Measurements from ENCODE around the gene GRIP2. TPM values are rescaled to one million over a fixed set of nuclear protein-coding genes. Genes with fewer than 3 reads are reported as not detected.

GRIP2 gene
- total RNA-seq, 1 experiment from 2014 or later = not detected

- no peak overlapping the region for H3K9ac ChIP-seq (ENCODE audit: low read length)
- no peaks in the 10 kb centered on the region; the same call in 1 of the 2 replicates for H4K20me1 ChIP-seq (ENCODE audit: insufficient read depth, low read depth, low read length)
- H3K4me2 ChIP-seq (ENCODE audit: low read depth, low read length, poor library complexity, severe bottlenecking) = no peak overlapping the region
- no peak overlapping the region for H2AFZ ChIP-seq (ENCODE audit: low read length)
- H3K79me2 ChIP-seq (ENCODE audit: low read length) = no peaks in the 10 kb centered on the region
- no peaks in the 10 kb centered on the region for H3K9me2 ChIP-seq (replicated peaks; ENCODE audit: insufficient read depth, low read length)
- no peaks in the 10 kb centered on the region for H3K4me1 ChIP-seq (ENCODE audit: low read length)
- no peak for DNase-seq
- no peak overlapping the region for H3K4me3 ChIP-seq (ENCODE audit: low read length)
- no peaks in the 10 kb centered on the region for H3K9me3 ChIP-seq (ENCODE audit: low read length)
- no peak overlapping the region for H3K27ac ChIP-seq (ENCODE audit: low read length)
- no peaks in the 10 kb centered on the region for H3K27me3 ChIP-seq (ENCODE audit: low read length)
- peaks cover 24% of the 10 kb centered on the region; the same call in 1 of the 2 replicates for H3K36me3 ChIP-seq (ENCODE audit: insufficient read depth, low read length)
Measured at GRCh38 chr3:14452740-14453710, 87.1 kb downstream of the GRIP2 start.

DNA sequence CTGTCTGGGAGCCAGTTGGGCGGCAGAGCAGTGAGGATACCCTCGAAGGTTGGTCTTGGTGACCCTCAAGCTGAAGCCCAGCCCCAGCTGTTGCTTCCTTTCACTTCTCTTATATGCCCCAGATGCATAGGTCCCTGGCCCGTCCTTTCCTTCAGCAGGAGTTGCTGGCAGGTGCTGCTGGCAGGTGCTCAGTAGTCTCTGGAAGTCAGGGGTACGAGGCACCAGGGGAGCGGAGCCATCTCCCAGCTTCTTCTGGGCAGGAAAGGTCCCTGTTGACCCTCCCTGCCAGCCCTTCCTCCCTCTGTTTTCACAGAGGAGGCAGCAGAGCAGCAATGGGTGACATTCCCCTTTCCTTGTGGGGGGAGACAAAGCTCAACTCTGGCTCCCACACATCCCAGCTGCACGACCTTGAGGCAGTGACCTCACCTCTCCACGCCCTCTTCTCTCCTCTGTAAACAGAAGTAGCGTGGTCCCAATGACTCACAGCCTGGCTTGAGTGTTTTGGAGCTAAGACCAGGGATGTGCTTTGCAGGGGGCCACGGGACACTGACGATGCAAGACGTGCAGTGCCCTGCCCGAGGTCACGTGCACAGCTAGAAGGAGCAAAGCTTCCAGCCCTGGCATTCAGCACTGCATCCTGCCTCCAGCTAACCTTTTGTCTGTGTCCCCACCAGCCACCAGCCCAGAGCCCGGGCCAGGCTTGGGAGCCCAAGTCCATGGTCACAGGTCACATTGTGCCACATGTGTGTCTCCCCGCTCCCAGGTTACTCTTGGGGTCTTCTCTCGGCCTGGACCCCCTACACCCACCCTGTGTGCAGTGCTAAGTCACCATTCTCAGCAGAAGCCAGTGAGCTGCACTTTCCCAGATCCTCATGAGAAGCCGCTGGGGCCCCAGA, 88.0 kb downstream of the GRIP2 start:
- Histone ChIP-seq H3K36me3 (ENCODE audit: insufficient read depth, low read length) (peaks cover 34% of the 10 kb centered on the region; the same call in 1 of the 2 replicates), H3K27ac (ENCODE audit: low read length) (no peak overlapping the region), H3K9ac (ENCODE audit: low read length) (no peak overlapping the region), H3K9me3 (ENCODE audit: low read length) (no peaks in the 10 kb centered on the region), H3K4me2 (ENCODE audit: low read depth, low read length, poor library complexity, severe bottlenecking) (no peak overlapping the region), H3K79me2 (ENCODE audit: low read length) (no peaks in the 10 kb centered on the region), H3K4me1 (ENCODE audit: low read length) (no peaks in the 10 kb centered on the region), H2AFZ (ENCODE audit: low read length) (no peak overlapping the region), H4K20me1 (ENCODE audit: insufficient read depth, low read depth, low read length) (no peaks in the 10 kb centered on the region; the same call in 1 of the 2 replicates), H3K9me2 (replicated peaks; ENCODE audit: insufficient read depth, low read length) (no peaks in the 10 kb centered on the region), H3K27me3 (ENCODE audit: low read length) (no peaks in the 10 kb centered on the region), H3K4me3 (ENCODE audit: low read length) (no peak overlapping the region)
- DNase-seq = no peak

- DNase-seq = no peak
- H3K4me3 ChIP-seq (ENCODE audit: low read length) = no peak overlapping the region
- H3K79me2 ChIP-seq (ENCODE audit: low read length) = no peaks in the 10 kb centered on the region
- H3K9ac ChIP-seq (ENCODE audit: low read length) = no peak overlapping the region
- no peaks in the 10 kb centered on the region for H3K9me2 ChIP-seq (replicated peaks; ENCODE audit: insufficient read depth, low read length)
- H3K4me2 ChIP-seq (ENCODE audit: low read depth, low read length, poor library complexity, severe bottlenecking) = no peak overlapping the region
- H3K27me3 ChIP-seq (ENCODE audit: low read length) = no peaks in the 10 kb centered on the region
- H2AFZ ChIP-seq (ENCODE audit: low read length) = no peak overlapping the region
- H4K20me1 ChIP-seq (ENCODE audit: insufficient read depth, low read depth, low read length) = no peaks in the 10 kb centered on the region; the same call in 1 of the 2 replicates
- H3K27ac ChIP-seq (ENCODE audit: low read length) = no peak overlapping the region
- no peaks in the 10 kb centered on the region for H3K4me1 ChIP-seq (ENCODE audit: low read length)
- peaks cover 44% of the 10 kb centered on the region for H3K36me3 ChIP-seq (ENCODE audit: insufficient read depth, low read length)
- H3K9me3 ChIP-seq (ENCODE audit: low read length) = no peaks in the 10 kb centered on the region
Measured at GRCh38 chr3:14450922-14451606, 89.1 kb downstream of the GRIP2 start.

DNA sequence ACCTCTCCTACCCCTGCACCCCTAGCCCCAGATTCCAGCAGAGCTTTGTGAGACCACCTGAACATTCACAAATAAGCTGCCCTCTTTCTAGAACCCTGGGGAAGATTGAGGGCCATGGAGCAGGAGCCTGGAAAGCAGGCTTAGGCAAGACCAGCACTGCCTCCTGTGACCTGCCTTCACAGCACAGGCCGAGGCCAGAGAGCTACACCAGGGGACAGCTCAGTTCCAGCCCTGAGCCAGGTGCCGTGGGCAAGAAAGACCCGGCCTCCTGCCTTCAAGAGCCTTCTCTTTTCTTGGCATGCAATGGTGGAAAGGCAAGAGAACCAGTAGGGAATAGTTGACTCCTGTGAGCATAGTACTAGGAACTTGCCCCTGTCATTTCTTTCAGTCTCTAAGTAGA, 89.6 kb downstream of the GRIP2 start:
- Histone ChIP-seq H3K27ac (ENCODE audit: low read length) (no peak overlapping the region), H3K4me1 (ENCODE audit: low read length) (no peaks in the 10 kb centered on the region), H3K9me2 (replicated peaks; ENCODE audit: insufficient read depth, low read length) (no peaks in the 10 kb centered on the region), H3K4me2 (ENCODE audit: low read depth, low read length, poor library complexity, severe bottlenecking) (no peak overlapping the region), H2AFZ (ENCODE audit: low read length) (no peak overlapping the region), H4K20me1 (ENCODE audit: insufficient read depth, low read depth, low read length) (no peaks in the 10 kb centered on the region; the same call in 1 of the 2 replicates), H3K4me3 (ENCODE audit: low read length) (no peak overlapping the region), H3K79me2 (ENCODE audit: low read length) (no peaks in the 10 kb centered on the region), H3K9ac (ENCODE audit: low read length) (no peak overlapping the region), H3K27me3 (ENCODE audit: low read length) (no peaks in the 10 kb centered on the region), H3K36me3 (ENCODE audit: insufficient read depth, low read length) (peaks cover 50% of the 10 kb centered on the region), H3K9me3 (ENCODE audit: low read length) (no peaks in the 10 kb centered on the region)
- no peak for DNase-seq

DNA sequence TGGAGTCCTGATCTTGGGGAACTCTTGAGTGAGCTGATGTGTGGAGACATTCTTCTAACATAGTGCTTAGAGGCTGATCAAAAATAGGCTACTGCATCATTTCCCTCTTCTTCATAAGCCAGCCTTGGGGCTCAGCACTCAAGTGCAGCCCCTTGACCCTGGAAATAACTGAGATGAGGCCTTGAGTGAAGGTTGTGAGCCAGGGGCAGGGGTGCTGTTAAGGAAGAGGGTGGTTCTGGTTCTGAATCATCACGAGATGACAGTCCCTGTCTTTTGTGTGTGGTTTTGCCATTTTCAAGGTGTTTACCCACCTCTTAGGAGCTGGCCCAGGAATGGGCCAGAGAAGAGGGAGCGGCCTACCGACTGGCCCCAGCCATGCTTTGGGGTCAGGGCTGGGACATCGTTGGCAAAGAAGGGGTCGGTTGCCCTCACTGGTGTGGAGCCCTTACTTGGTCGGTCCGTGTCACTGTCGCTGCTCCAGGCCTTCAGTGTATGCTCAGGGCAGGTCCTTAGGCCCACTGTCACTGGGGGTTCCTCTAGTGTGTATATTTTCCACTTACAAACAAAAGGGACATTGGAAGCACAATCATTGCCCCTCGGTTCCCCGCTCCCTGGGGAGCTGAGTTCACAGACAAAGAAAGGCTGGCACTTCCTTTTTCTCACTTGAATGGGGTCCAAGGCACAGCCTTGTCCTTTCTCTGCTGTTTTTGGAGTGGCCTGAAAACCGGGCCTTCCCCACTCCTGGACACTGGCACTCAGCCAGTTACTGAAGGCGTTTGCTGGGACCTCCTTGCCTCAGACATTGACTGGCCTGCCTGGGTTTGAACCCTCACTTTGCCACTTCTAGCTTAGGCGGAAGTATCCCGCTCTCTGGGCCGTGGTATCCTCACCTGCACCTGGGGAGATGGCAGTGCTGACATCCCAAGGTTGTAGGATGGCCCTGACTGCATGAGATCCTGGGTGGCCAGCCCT, 91.1 kb downstream of the GRIP2 start:
- H3K4me3 ChIP-seq (ENCODE audit: low read length) = no peak overlapping the region
- H3K4me1 ChIP-seq (ENCODE audit: low read length) = no peaks in the 10 kb centered on the region
- no peak for DNase-seq
- H3K27me3 ChIP-seq (ENCODE audit: low read length) = no peaks in the 10 kb centered on the region
- peaks cover 4% of the 10 kb centered on the region; the same call in 1 of the 2 replicates for H3K79me2 ChIP-seq (ENCODE audit: low read length)
- H4K20me1 ChIP-seq (ENCODE audit: insufficient read depth, low read depth, low read length) = no peaks in the 10 kb centered on the region; the same call in 1 of the 2 replicates
- H2AFZ ChIP-seq (ENCODE audit: low read length) = no peak overlapping the region
- no peak overlapping the region for H3K9ac ChIP-seq (ENCODE audit: low read length)
- H3K4me2 ChIP-seq (ENCODE audit: low read depth, low read length, poor library complexity, severe bottlenecking) = no peak overlapping the region
- no peak overlapping the region for H3K27ac ChIP-seq (ENCODE audit: low read length)
- H3K36me3 ChIP-seq (ENCODE audit: insufficient read depth, low read length) = peaks cover 44% of the 10 kb centered on the region
- no peaks in the 10 kb centered on the region for H3K9me3 ChIP-seq (ENCODE audit: low read length)
- no peaks in the 10 kb centered on the region for H3K9me2 ChIP-seq (replicated peaks; ENCODE audit: insufficient read depth, low read length)

DNA sequence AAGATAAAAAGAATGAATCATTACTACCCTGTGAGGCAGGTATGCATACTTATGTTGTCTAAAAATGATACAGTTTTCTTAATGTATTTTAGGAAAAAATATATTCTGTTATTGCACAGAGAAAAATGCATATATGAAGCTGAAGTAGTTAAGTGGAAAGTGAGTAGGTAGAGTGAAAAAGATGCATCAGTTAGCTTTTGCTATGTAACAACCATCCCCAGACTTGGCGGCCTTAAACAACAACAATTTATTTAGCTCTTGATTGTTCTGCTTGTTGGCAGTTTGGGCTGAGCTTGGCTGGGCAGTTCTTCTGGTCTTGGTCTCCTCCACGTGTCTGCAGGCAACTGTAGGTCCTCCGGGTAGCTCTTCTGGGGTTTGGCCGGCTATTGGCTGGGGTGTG, 92.1 kb downstream of the GRIP2 start:
- Histone ChIP-seq H3K27me3 (ENCODE audit: low read length) (no peaks in the 10 kb centered on the region), H3K79me2 (ENCODE audit: low read length) (peaks cover 8% of the 10 kb centered on the region), H3K4me3 (ENCODE audit: low read length) (no peak overlapping the region), H3K9me3 (ENCODE audit: low read length) (no peaks in the 10 kb centered on the region), H2AFZ (ENCODE audit: low read length) (no peak overlapping the region), H3K27ac (ENCODE audit: low read length) (no peak overlapping the region), H3K9ac (ENCODE audit: low read length) (no peak overlapping the region), H3K4me1 (ENCODE audit: low read length) (no peaks in the 10 kb centered on the region), H3K9me2 (replicated peaks; ENCODE audit: insufficient read depth, low read length) (no peaks in the 10 kb centered on the region), H3K36me3 (ENCODE audit: insufficient read depth, low read length) (peaks cover 38% of the 10 kb centered on the region), H4K20me1 (ENCODE audit: insufficient read depth, low read depth, low read length) (no peaks in the 10 kb centered on the region; the same call in 1 of the 2 replicates), H3K4me2 (ENCODE audit: low read depth, low read length, poor library complexity, severe bottlenecking) (no peak overlapping the region)
- DNase-seq = no peak

GRCh38 chr3:14446988-14447570, 93.1 kb downstream of the GRIP2 start:
- no peak overlapping the region for H3K4me2 ChIP-seq (ENCODE audit: low read depth, low read length, poor library complexity, severe bottlenecking)
- H3K36me3 ChIP-seq (ENCODE audit: insufficient read depth, low read length) = peaks cover 36% of the 10 kb centered on the region
- no peaks in the 10 kb centered on the region for H4K20me1 ChIP-seq (ENCODE audit: insufficient read depth, low read depth, low read length)
- no peaks in the 10 kb centered on the region for H3K27me3 ChIP-seq (ENCODE audit: low read length)
- no peaks in the 10 kb centered on the region for H3K9me3 ChIP-seq (ENCODE audit: low read length)
- no peak overlapping the region for H3K4me3 ChIP-seq (ENCODE audit: low read length)
- no peak overlapping the region for H3K9ac ChIP-seq (ENCODE audit: low read length)
- no peak overlapping the region for H3K27ac ChIP-seq (ENCODE audit: low read length)
- no peaks in the 10 kb centered on the region for H3K9me2 ChIP-seq (replicated peaks; ENCODE audit: insufficient read depth, low read length)
- DNase-seq = no peak
- no peaks in the 10 kb centered on the region for H3K4me1 ChIP-seq (ENCODE audit: low read length)
- peaks cover 17% of the 10 kb centered on the region for H3K79me2 ChIP-seq (ENCODE audit: low read length)
- H2AFZ ChIP-seq (ENCODE audit: low read length) = no peak overlapping the region
